HepG2 (cell line): Measurements from ENCODE around the gene TBC1D14. TPM values are rescaled to one million over a fixed set of nuclear protein-coding genes. Genes with fewer than 3 reads are reported as not detected.

Experiments used
- ARNTL ChIP-seq: sonication (generic); formaldehyde crosslinking; IDR thresholded peaks from 2 replicates; pipeline ENCODE4 v1.4.0; 2020; ENCODE audit warnings: mild to moderate bottlenecking, missing genetic modification reagents
- EEA1 ChIP-seq: sonication (generic); formaldehyde crosslinking; IDR thresholded peaks from 2 replicates; pipeline ENCODE4 v1.5.1; 2020; ENCODE audit warnings: mild to moderate bottlenecking, missing genetic modification reagents, borderline replicate concordance
- FOXA3 ChIP-seq: IDR thresholded peaks from 2 replicates; pipeline ENCODE4 v1.6.1; 2016; ENCODE audit warnings: missing genetic modification reagents, missing compliant biosample characterization
- GPN1 ChIP-seq: sonication (generic); formaldehyde crosslinking; IDR thresholded peaks from 2 replicates; pipeline ENCODE4 v1.5.1; 2020; ENCODE audit warnings: missing genetic modification reagents, borderline replicate concordance
- GZF1 ChIP-seq: sonication (generic); formaldehyde crosslinking; IDR thresholded peaks from 2 replicates; pipeline ENCODE4 v1.5.1; 2020; ENCODE audit warnings: mild to moderate bottlenecking, missing genetic modification reagents
- HDAC6 ChIP-seq: fragments of 200-600 bp; sonication (generic); IDR thresholded peaks from 2 replicates; pipeline ENCODE4 v1.7.0; 2017; ENCODE audit warnings: mild to moderate bottlenecking, antibody characterized with exemption, low read length, low read depth
- HIVEP1 ChIP-seq: sonication (generic); formaldehyde crosslinking; IDR thresholded peaks from 2 replicates; pipeline ENCODE4 v1.4.0; 2020; ENCODE audit warnings: mild to moderate bottlenecking, missing genetic modification reagents
- HMG20B ChIP-seq: conservative IDR thresholded peaks from 2 replicates; pipeline ENCODE4 v1.6.1; 2016; ENCODE audit warnings: missing genetic modification reagents, missing compliant biosample characterization
- MYNN ChIP-seq: sonication (generic); formaldehyde crosslinking; IDR thresholded peaks from 2 replicates; pipeline ENCODE4 v1.4.0; 2020; ENCODE audit warnings: mild to moderate bottlenecking, low read depth, missing genetic modification reagents
- NR3C1 ChIP-seq: sonication (generic); formaldehyde crosslinking; IDR thresholded peaks from 2 replicates; pipeline ENCODE4 v1.4.0; 2020; ENCODE audit warnings: missing genetic modification reagents
- POLR2G ChIP-seq: fragments of 200-400 bp; formaldehyde crosslinking; IDR thresholded peaks from 2 replicates; pipeline ENCODE4 v1.6.1; 2018; ENCODE audit warnings: mild to moderate bottlenecking, low read depth, low read length, moderate library complexity
- SALL1 ChIP-seq: sonication (generic); formaldehyde crosslinking; IDR thresholded peaks from 2 replicates; pipeline ENCODE4 v1.8.0; 2022; ENCODE audit warnings: mild to moderate bottlenecking, missing genetic modification reagents
- SSRP1 ChIP-seq: IDR thresholded peaks from 2 replicates; pipeline ENCODE4 v1.6.1; 2016; ENCODE audit warnings: control low read depth
- TCF7 ChIP-seq: sonication (generic); IDR thresholded peaks from 2 replicates; pipeline ENCODE4 v1.6.1; 2016; ENCODE audit warnings: antibody characterized with exemption, low read depth
- THYN1 ChIP-seq: sonication (generic); formaldehyde crosslinking; IDR thresholded peaks from 2 replicates; pipeline ENCODE4 v1.8.1; 2023; ENCODE audit warnings: low read depth, mild to moderate bottlenecking, moderate library complexity, missing genetic modification reagents, borderline replicate concordance
- ZFX ChIP-seq: sonication (generic); formaldehyde crosslinking; IDR thresholded peaks from 2 replicates; pipeline ENCODE4 v1.4.0; 2020; ENCODE audit warnings: mild to moderate bottlenecking, low read depth, missing genetic modification reagents, moderate library complexity
- ZFYVE20 ChIP-seq: sonication (generic); formaldehyde crosslinking; IDR thresholded peaks from 2 replicates; pipeline ENCODE4 v1.8.0; 2023; ENCODE audit warnings: low read depth, mild to moderate bottlenecking, moderate library complexity, missing genetic modification reagents, borderline replicate concordance
- ZNF260 ChIP-seq: sonication (generic); formaldehyde crosslinking; IDR thresholded peaks from 2 replicates; pipeline ENCODE4 v1.4.0; 2020; ENCODE audit warnings: missing genetic modification reagents, low read depth, mild to moderate bottlenecking, borderline replicate concordance
- ZNF382 ChIP-seq: sonication (generic); formaldehyde crosslinking; IDR thresholded peaks from 2 replicates; pipeline ENCODE4 v1.5.0; 2020; ENCODE audit warnings: missing genetic modification reagents, mild to moderate bottlenecking, borderline replicate concordance
- ZNF484 ChIP-seq: sonication (generic); formaldehyde crosslinking; IDR thresholded peaks from 2 replicates; pipeline ENCODE4 v1.5.1; 2020; ENCODE audit warnings: mild to moderate bottlenecking, low read depth, missing genetic modification reagents, borderline replicate concordance
- ZNF781 ChIP-seq: sonication (generic); formaldehyde crosslinking; IDR thresholded peaks from 2 replicates; pipeline ENCODE4 v1.5.1; 2020; ENCODE audit warnings: borderline replicate concordance, mild to moderate bottlenecking, missing genetic modification reagents; ENCODE audit errors: not compliant biosample characterization
- ZNF841 ChIP-seq: sonication (generic); formaldehyde crosslinking; IDR thresholded peaks from 2 replicates; pipeline ENCODE4 v1.8.1; 2023; ENCODE audit warnings: missing genetic modification reagents, borderline replicate concordance
- polyA plus RNA-seq, 8 experiments: library from polyadenylated mRNA; depleted of rRNA in 3 of 8; stranded (reverse) in 7 of 8; unstranded in 1 of 8; fragments of >200 nt; fragmentation: Illumina TruSeq in 4 of 8; extraction: Trizol in 4 of 8; gene quantifications; 2 replicates each; pipeline versions ENCODE4 v1.2.1 to v1.2.3, GENCODE V29; 2011 to 2016; ENCODE audit warnings: low read depth in 4 of 8, missing spikeins in 1 of 8, mixed read lengths in 1 of 8; ENCODE audit not compliant: insufficient read depth in 1 of 8
- total RNA-seq, 5 experiments: library from RNA; depleted of rRNA; stranded (reverse); fragments of >200 nt; fragmentation: Illumina TruSeq; extraction: Trizol; gene quantifications; 2 replicates each; pipeline ENCODE4 v1.2.3, GENCODE V29; 2016; ENCODE audit warnings: low read depth in 1 of 5
- TF ChIP-seq, protein P1 (sequence below): sonication (generic); formaldehyde crosslinking; IDR thresholded peaks from 2 replicates; pipeline ENCODE4 v1.4.0; 2020; ENCODE audit warnings: mild to moderate bottlenecking, missing genetic modification reagents
- TF ChIP-seq, protein P2 (sequence below): sonication (generic); formaldehyde crosslinking; IDR thresholded peaks from 2 replicates; pipeline ENCODE4 v1.9.0; 2021; ENCODE audit warnings: missing genetic modification reagents, borderline replicate concordance
- TF ChIP-seq, protein P3 (sequence below): IDR thresholded peaks from 2 replicates; pipeline ENCODE4 v1.6.1; 2012; ENCODE audit warnings: low read length, improper control_type of control experiment
- TF ChIP-seq, protein P4 (sequence below): IDR thresholded peaks from 2 replicates; pipeline ENCODE4 v1.6.1; 2016; ENCODE audit warnings: missing genetic modification reagents, missing compliant biosample characterization

Gene TBC1D14
- total and polyA plus RNA-seq, 2 of the 13 experiments (the other 11 are each of a cell fraction or from before 2014, with no cell fraction given) = 29.5 to 46.5 TPM

DNA sequence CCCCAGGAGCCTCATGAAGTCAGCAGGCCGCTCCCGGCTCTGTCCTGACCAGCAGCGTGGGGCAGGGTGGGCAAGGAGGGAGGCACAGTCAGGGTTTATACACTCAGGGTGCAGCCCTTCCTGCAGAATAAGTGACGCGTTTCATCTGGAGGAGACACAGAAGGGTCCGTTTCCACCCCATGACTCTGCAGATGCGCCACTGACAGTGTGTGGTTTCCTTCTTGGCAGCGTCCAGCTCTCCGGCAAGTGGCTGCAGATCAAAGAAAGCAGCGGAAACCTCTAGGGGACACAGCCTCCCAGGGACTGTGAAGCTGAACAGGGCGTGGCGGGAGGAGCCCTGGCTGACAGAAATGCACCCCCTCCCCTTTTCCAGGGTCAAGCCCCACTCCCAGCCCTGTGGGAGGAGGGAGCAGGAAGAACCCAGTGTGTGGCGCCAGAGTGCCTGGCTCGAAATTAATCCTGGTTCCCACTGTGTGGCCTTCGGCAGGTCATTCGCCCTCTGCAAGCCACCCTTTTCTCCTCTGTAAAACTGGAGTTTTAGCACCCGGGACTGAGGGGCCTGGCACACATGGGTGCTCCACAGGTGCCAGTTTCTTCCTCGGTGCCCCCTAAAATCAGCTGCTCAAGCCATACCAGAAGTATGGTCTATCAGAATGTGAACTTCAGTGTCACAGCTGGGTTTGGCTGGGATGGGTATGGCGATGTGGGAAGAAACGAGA is 17.3 kb upstream of the TBC1D14 start (continued):
- TF ChIP-seq, protein P1, sequence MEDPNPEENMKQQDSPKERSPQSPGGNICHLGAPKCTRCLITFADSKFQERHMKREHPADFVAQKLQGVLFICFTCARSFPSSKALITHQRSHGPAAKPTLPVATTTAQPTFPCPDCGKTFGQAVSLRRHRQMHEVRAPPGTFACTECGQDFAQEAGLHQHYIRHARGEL (CRISPR knock-in tag) = no peak
- TF ChIP-seq, protein P2, sequence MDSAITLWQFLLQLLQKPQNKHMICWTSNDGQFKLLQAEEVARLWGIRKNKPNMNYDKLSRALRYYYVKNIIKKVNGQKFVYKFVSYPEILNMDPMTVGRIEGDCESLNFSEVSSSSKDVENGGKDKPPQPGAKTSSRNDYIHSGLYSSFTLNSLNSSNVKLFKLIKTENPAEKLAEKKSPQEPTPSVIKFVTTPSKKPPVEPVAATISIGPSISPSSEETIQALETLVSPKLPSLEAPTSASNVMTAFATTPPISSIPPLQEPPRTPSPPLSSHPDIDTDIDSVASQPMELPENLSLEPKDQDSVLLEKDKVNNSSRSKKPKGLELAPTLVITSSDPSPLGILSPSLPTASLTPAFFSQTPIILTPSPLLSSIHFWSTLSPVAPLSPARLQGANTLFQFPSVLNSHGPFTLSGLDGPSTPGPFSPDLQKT (CRISPR knock-in tag) = no peak
- TF ChIP-seq FOXA3 (CRISPR knock-in tag) (peak; percentile 75), HIVEP1 (CRISPR knock-in tag) (peak; percentile 55; the same call in 1 of the 2 replicates), GPN1 (CRISPR knock-in tag) (no peak), SALL1 (peak; percentile 81), TCF7 (peak; percentile 74), ZFYVE20 (no peak), ZNF260 (CRISPR knock-in tag) (no peak), POLR2G (peak; percentile 73), ZFX (peak; percentile 70; the same call in 1 of the 2 replicates), SSRP1 (CRISPR knock-in tag) (no peak), ZNF841 (CRISPR knock-in tag) (no peak), ARNTL (peak; percentile 82), ZNF484 (CRISPR knock-in tag) (no peak), GZF1 (CRISPR knock-in tag) (no peak), EEA1 (CRISPR knock-in tag) (no peak), NR3C1 (CRISPR knock-in tag) (no peak), MYNN (no peak), ZNF382 (CRISPR knock-in tag) (no peak), HMG20B (0 out of 2 replicates have a peak, but pooled peaks have one; percentile 51), THYN1 (no peak), ZNF781 (CRISPR knock-in tag) (no peak), HDAC6 (no peak)
- TF ChIP-seq, protein P3, sequence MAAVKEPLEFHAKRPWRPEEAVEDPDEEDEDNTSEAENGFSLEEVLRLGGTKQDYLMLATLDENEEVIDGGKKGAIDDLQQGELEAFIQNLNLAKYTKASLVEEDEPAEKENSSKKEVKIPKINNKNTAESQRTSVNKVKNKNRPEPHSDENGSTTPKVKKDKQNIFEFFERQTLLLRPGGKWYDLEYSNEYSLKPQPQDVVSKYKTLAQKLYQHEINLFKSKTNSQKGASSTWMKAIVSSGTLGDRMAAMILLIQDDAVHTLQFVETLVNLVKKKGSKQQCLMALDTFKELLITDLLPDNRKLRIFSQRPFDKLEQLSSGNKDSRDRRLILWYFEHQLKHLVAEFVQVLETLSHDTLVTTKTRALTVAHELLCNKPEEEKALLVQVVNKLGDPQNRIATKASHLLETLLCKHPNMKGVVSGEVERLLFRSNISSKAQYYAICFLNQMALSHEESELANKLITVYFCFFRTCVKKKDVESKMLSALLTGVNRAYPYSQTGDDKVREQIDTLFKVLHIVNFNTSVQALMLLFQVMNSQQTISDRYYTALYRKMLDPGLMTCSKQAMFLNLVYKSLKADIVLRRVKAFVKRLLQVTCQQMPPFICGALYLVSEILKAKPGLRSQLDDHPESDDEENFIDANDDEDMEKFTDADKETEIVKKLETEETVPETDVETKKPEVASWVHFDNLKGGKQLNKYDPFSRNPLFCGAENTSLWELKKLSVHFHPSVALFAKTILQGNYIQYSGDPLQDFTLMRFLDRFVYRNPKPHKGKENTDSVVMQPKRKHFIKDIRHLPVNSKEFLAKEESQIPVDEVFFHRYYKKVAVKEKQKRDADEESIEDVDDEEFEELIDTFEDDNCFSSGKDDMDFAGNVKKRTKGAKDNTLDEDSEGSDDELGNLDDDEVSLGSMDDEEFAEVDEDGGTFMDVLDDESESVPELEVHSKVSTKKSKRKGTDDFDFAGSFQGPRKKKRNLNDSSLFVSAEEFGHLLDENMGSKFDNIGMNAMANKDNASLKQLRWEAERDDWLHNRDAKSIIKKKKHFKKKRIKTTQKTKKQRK = no peak
- TF ChIP-seq, protein P4, sequence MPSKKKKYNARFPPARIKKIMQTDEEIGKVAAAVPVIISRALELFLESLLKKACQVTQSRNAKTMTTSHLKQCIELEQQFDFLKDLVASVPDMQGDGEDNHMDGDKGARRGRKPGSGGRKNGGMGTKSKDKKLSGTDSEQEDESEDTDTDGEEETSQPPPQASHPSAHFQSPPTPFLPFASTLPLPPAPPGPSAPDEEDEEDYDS (CRISPR knock-in tag) = peak; percentile 66
